PFSK-1 (cell line): ENCODE data around the gene KPTN.

Experiments used
- POLR2AphosphoS5 ChIP-seq: IDR thresholded peaks from 2 replicates; pipeline ENCODE4 v1.6.1; 2012; ENCODE audit warnings: low read depth, mild to moderate bottlenecking, control low read depth, low read length, moderate library complexity
- SIN3A ChIP-seq: IDR thresholded peaks from 2 replicates; pipeline ENCODE4 v1.6.1; 2012; ENCODE audit warnings: mild to moderate bottlenecking, low read length, moderate library complexity, borderline replicate concordance; ENCODE audit not compliant: insufficient read depth
- TF ChIP-seq, protein P1 (sequence below), 2 experiments: IDR thresholded peaks; 2 replicates each; pipeline versions ENCODE4 v1.6.1 to v1.8.0; 2011 to 2012; ENCODE audit warnings: low read depth in 2 of 2, low read length in 2 of 2, control low read depth in 1 of 2, inconsistent platforms in 1 of 2, mild to moderate bottlenecking in 1 of 2, moderate library complexity in 1 of 2; ENCODE audit not compliant: insufficient read depth in 1 of 2

DNA sequence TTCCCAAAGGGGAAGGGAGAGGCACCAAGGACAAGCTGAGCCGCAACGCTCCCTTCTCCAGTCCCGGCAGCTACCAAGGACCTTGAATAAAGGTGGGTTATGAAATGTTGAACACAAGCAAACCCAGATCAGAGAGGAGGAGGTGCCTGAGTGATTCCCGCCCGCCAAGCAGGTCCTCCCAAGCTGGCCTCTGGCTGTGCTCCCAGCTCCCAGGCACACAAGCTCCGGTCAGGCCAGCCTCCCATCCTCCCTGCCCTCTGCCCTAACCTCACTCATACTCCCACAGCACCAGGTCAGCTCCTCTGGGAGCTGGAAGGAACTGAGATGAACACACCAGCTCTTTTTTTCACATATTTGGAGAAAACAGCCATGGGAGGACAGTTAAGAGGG is 27.1 kb upstream of the KPTN start:
- TF ChIP-seq POLR2AphosphoS5 (no peak), SIN3A (no peak)
- TF ChIP-seq, protein P1, sequence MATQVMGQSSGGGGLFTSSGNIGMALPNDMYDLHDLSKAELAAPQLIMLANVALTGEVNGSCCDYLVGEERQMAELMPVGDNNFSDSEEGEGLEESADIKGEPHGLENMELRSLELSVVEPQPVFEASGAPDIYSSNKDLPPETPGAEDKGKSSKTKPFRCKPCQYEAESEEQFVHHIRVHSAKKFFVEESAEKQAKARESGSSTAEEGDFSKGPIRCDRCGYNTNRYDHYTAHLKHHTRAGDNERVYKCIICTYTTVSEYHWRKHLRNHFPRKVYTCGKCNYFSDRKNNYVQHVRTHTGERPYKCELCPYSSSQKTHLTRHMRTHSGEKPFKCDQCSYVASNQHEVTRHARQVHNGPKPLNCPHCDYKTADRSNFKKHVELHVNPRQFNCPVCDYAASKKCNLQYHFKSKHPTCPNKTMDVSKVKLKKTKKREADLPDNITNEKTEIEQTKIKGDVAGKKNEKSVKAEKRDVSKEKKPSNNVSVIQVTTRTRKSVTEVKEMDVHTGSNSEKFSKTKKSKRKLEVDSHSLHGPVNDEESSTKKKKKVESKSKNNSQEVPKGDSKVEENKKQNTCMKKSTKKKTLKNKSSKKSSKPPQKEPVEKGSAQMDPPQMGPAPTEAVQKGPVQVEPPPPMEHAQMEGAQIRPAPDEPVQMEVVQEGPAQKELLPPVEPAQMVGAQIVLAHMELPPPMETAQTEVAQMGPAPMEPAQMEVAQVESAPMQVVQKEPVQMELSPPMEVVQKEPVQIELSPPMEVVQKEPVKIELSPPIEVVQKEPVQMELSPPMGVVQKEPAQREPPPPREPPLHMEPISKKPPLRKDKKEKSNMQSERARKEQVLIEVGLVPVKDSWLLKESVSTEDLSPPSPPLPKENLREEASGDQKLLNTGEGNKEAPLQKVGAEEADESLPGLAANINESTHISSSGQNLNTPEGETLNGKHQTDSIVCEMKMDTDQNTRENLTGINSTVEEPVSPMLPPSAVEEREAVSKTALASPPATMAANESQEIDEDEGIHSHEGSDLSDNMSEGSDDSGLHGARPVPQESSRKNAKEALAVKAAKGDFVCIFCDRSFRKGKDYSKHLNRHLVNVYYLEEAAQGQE (IDR thresholded peaks at IDR 0.05; ENCODE audit: insufficient read depth in 1 of 2, low read depth in 2 of 2, low read length in 2 of 2): no peak
